Stimulated activated CD4-positive, alpha-beta T cell treated with anti-CD3 and anti-CD28 coated beads, Interleukin-4, amount 100 ng/mL, for 1 hour (primary cell): ENCODE results near the gene ASIC5.
"Not testable (repeated sequence)": the region's sequence is repeated elsewhere in the genome, so short reads cannot be mapped to it uniquely, and the experiment has no call there.

Experiments used
- DNase-seq: peaks from one replicate; pipeline ENCODE4 v3.0.0-alpha.2; 2020

The ASIC5 gene

GRCh38 chr4:155866177-155866576 is at the start of gene ASIC5:
Gene ASIC5 (minus strand): TSS chr4:155866277. CDS start chr4:155866226, 51 bp downstream.
- DNase-seq = no peak

GRCh38 chr4:155914782-155915181 is 48.7 kb upstream of the ASIC5 start:
- DNase-seq = no peak

- no peak for DNase-seq
These were observed 45.8 kb upstream of the ASIC5 start for GRCh38 chr4:155911905-155912304.

GRCh38 chr4:155909615-155910226 is 43.6 kb upstream of the ASIC5 start:
- no peak for DNase-seq

GRCh38 chr4:155908187-155909139 is 42.4 kb upstream of the ASIC5 start:
- DNase-seq = no peak

GRCh38 chr4:155907556-155907955 is 41.5 kb upstream of the ASIC5 start:
- no peak for DNase-seq

- no peak for DNase-seq
These were observed 40.6 kb upstream of the ASIC5 start for GRCh38 chr4:155906554-155907247.

- DNase-seq = no peak
These were observed 38.3 kb upstream of the ASIC5 start for GRCh38 chr4:155904331-155904730.

GRCh38 chr4:155903453-155903852 is 37.4 kb upstream of the ASIC5 start, which contains the start of gene TDO2:
Gene TDO2 (plus strand): TSS chr4:155903696. CDS start chr4:155903759, 63 bp downstream.
- no peak for DNase-seq

GRCh38 chr4:155901013-155901412 is 34.9 kb upstream of the ASIC5 start:
- DNase-seq = no peak

- no peak for DNase-seq
These were observed 34.3 kb upstream of the ASIC5 start for GRCh38 chr4:155900381-155900780.

- no peak for DNase-seq
These were observed 33.8 kb upstream of the ASIC5 start for GRCh38 chr4:155899891-155900290.

GRCh38 chr4:155898371-155898770 is 32.3 kb upstream of the ASIC5 start:
- DNase-seq = not testable (repeated sequence)

GRCh38 chr4:155891058-155891457 is 25.0 kb upstream of the ASIC5 start:
- no peak for DNase-seq

GRCh38 chr4:155889946-155890345 is 23.9 kb upstream of the ASIC5 start:
- DNase-seq = no peak

GRCh38 chr4:155889031-155889793 is 23.1 kb upstream of the ASIC5 start:
- DNase-seq = no peak

GRCh38 chr4:155887847-155888570 is 21.9 kb upstream of the ASIC5 start:
- no peak for DNase-seq

GRCh38 chr4:155887045-155887444 is 21.0 kb upstream of the ASIC5 start:
- no peak for DNase-seq

- no peak for DNase-seq
These were observed 19.6 kb upstream of the ASIC5 start for GRCh38 chr4:155885666-155886065.

- no peak for DNase-seq
These were observed 17.8 kb upstream of the ASIC5 start for GRCh38 chr4:155883895-155884294.

- no peak for DNase-seq
These were observed 15.5 kb upstream of the ASIC5 start for GRCh38 chr4:155881555-155881954.

GRCh38 chr4:155879767-155880166 is 13.7 kb upstream of the ASIC5 start:
- DNase-seq = no peak
